HG03432 (cell line): ENCODE measurements around the gene KCNA2.

Experiments
- ATAC-seq: cut with Tn5 transposase; IDR thresholded peaks from one replicate; pipeline ENCODE4 v1.9.1; 2021; ENCODE audit warnings: mild to moderate bottlenecking, moderate library complexity; ENCODE audit not compliant: unreplicated experiment

Gene KCNA2

GRCh38 chr1:110572751-110573150 lies 33.4 kb downstream of the KCNA2 start:
- no peak for ATAC-seq

- ATAC-seq, result no peak
Observed at GRCh38 chr1:110570901-110571300, 35.3 kb downstream of the KCNA2 start.

- ATAC-seq, result no peak
Observed at GRCh38 chr1:110570307-110570706, 35.9 kb downstream of the KCNA2 start.

GRCh38 chr1:110566836-110567235 lies 39.3 kb downstream of the KCNA2 start:
- no peak for ATAC-seq

GRCh38 chr1:110565565-110565964 lies 40.6 kb downstream of the KCNA2 start:
- ATAC-seq, result no peak

GRCh38 chr1:110563089-110563488 lies 43.1 kb downstream of the KCNA2 start:
- no peak for ATAC-seq

GRCh38 chr1:110561596-110561995 lies 44.6 kb downstream of the KCNA2 start:
- ATAC-seq, result no peak

GRCh38 chr1:110559157-110559556 lies 47.0 kb downstream of the KCNA2 start:
- ATAC-seq, result no peak

- ATAC-seq, result no peak
Observed at GRCh38 chr1:110557481-110557880, 48.7 kb downstream of the KCNA2 start.

GRCh38 chr1:110556471-110556807 lies 49.7 kb downstream of the KCNA2 start:
- no peak for ATAC-seq

GRCh38 chr1:110555807-110556470 lies 50.2 kb downstream of the KCNA2 start:
- ATAC-seq, result no peak

GRCh38 chr1:110554871-110555801 lies 51.0 kb downstream of the KCNA2 start:
- no peak for ATAC-seq

- ATAC-seq, result no peak
Observed at GRCh38 chr1:110551278-110551809, 54.8 kb downstream of the KCNA2 start.

- no peak for ATAC-seq
Observed at GRCh38 chr1:110549831-110550230, 56.3 kb downstream of the KCNA2 start.

GRCh38 chr1:110548381-110548780 lies 57.8 kb downstream of the KCNA2 start:
- ATAC-seq, result no peak

GRCh38 chr1:110547017-110547416 lies 59.1 kb downstream of the KCNA2 start:
- no peak for ATAC-seq

- ATAC-seq, result no peak
Observed at GRCh38 chr1:110545492-110545891, 60.7 kb downstream of the KCNA2 start.

- ATAC-seq, result no peak
Observed at GRCh38 chr1:110544753-110545152, 61.4 kb downstream of the KCNA2 start.
